H1 (cell line): Measurements from ENCODE around the gene SMAD6. TPM values are rescaled to one million over a fixed set of nuclear protein-coding genes. Genes with fewer than 3 reads are reported as not detected.

ENCODE experiments used
- BCL11A ChIP-seq, 2 experiments: IDR thresholded peaks; one replicate each; pipeline ENCODE4 v1.6.1; 2011; ENCODE audit warnings: low read depth in 2 of 2, low read length in 2 of 2, mild to moderate bottlenecking in 2 of 2
- CBX5 ChIP-seq: fragments of 300-800, 300-1000 bp; sonication (generic); IDR thresholded peaks from 2 replicates; pipeline ENCODE4 v1.7.1; 2016; ENCODE audit warnings: antibody characterized with exemption, low read length, low read depth
- PHF8 ChIP-seq: fragments of 200-600 bp; sonication (generic); conservative IDR thresholded peaks from 2 replicates; pipeline ENCODE4 v1.7.1; 2012; ENCODE audit warnings: low read depth, mild to moderate bottlenecking, inconsistent platforms, low read length, moderate library complexity
- POU5F1 ChIP-seq: IDR thresholded peaks from 2 replicates; pipeline ENCODE4 v1.6.1; 2011; ENCODE audit warnings: low read depth, mild to moderate bottlenecking, low read length, moderate library complexity
- RAD21 ChIP-seq, 2 experiments: IDR thresholded peaks in 1 of 2; conservative IDR thresholded peaks in 1 of 2; 2 replicates each; pipeline ENCODE4 v1.6.1; 2011; ENCODE audit warnings: low read depth in 2 of 2, low read length in 2 of 2, improper control_type of control experiment in 1 of 2, inconsistent platforms in 1 of 2, mild to moderate bottlenecking in 1 of 2, moderate library complexity in 1 of 2
- RBBP5 ChIP-seq: IDR thresholded peaks from 2 replicates; pipeline ENCODE4 v1.7.1; 2012; ENCODE audit warnings: low read depth, mild to moderate bottlenecking, inconsistent platforms, low read length, moderate library complexity, borderline replicate concordance
- SIN3A ChIP-seq, 2 experiments: IDR thresholded peaks in 1 of 2; conservative IDR thresholded peaks in 1 of 2; 2 replicates each; pipeline ENCODE4 v1.6.1; 2011 to 2012; ENCODE audit warnings: low read length in 2 of 2, improper control_type of control experiment in 1 of 2, low read depth in 1 of 2, mild to moderate bottlenecking in 1 of 2
- SP4 ChIP-seq: IDR thresholded peaks from 2 replicates; pipeline ENCODE4 v1.6.1; 2012; ENCODE audit warnings: low read length, inconsistent platforms
- SRF ChIP-seq: IDR thresholded peaks from 2 replicates; pipeline ENCODE4 v1.6.1; 2011; ENCODE audit warnings: mild to moderate bottlenecking, low read depth, low read length, moderate library complexity
- TBP ChIP-seq: IDR thresholded peaks from 2 replicates; pipeline ENCODE4 v1.6.1; 2011; ENCODE audit warnings: low read depth, low read length, improper control_type of control experiment
- ZNF274 ChIP-seq: IDR thresholded peaks from 2 replicates; pipeline ENCODE4 v1.7.0; 2012; ENCODE audit warnings: low read length, borderline replicate concordance; ENCODE audit errors: extremely low read depth
- polyA plus RNA-seq, 7 experiments: library from polyadenylated mRNA; depleted of rRNA in 3 of 7; stranded (reverse) in 5 of 7; unstranded in 2 of 7; fragments of >200 nt in 5 of 7; fragments of 200-250 nt in 2 of 7; gene quantifications; 1 replicate in 5 of 7; 2 replicates in 1 of 7; 4 replicates in 1 of 7; pipeline versions ENCODE4 v1.2.1 to v1.2.3, GENCODE V29; 2011 to 2013; ENCODE audit warnings: missing spikeins in 2 of 7, mixed read lengths in 2 of 7
- total RNA-seq: library from RNA; stranded (reverse); fragmentation: NEBNext Ultra II Directional; extraction: Animal tissue kit (Norgen Biotek cat#: 25700); gene quantifications from 2 replicates; pipeline ENCODE4 v1.2.1, GENCODE V29; 2021
- TF ChIP-seq, protein P1 (sequence below), 3 experiments: IDR thresholded peaks; 1 replicate in 2 of 3; 2 replicates in 1 of 3; pipeline versions ENCODE4 v1.5.1 to v1.6.1; 2011; ENCODE audit warnings: low read length in 3 of 3, mild to moderate bottlenecking in 3 of 3, inconsistent platforms in 2 of 3, low read depth in 1 of 3, moderate library complexity in 1 of 3; ENCODE audit not compliant: insufficient read depth in 1 of 3; ENCODE audit errors: control extremely low read depth in 1 of 3

SMAD6 gene
- total and polyA plus RNA-seq, 2 of the 8 experiments (the other 6 are each of a cell fraction or from before 2014, with no cell fraction given): 1.8 to 7.0 TPM

- TF ChIP-seq, protein P1, sequence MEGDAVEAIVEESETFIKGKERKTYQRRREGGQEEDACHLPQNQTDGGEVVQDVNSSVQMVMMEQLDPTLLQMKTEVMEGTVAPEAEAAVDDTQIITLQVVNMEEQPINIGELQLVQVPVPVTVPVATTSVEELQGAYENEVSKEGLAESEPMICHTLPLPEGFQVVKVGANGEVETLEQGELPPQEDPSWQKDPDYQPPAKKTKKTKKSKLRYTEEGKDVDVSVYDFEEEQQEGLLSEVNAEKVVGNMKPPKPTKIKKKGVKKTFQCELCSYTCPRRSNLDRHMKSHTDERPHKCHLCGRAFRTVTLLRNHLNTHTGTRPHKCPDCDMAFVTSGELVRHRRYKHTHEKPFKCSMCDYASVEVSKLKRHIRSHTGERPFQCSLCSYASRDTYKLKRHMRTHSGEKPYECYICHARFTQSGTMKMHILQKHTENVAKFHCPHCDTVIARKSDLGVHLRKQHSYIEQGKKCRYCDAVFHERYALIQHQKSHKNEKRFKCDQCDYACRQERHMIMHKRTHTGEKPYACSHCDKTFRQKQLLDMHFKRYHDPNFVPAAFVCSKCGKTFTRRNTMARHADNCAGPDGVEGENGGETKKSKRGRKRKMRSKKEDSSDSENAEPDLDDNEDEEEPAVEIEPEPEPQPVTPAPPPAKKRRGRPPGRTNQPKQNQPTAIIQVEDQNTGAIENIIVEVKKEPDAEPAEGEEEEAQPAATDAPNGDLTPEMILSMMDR (IDR thresholded peaks at IDR 0.05; ENCODE audit: control extremely low read depth in 1 of 3, insufficient read depth in 1 of 3, low read depth in 1 of 3, low read length in 3 of 3): peak; percentile 57 to 72 (median 61)
- TF ChIP-seq ZNF274 (no peak), PHF8 (no peak), RAD21 (IDR thresholded peaks at IDR 0.05 in 1 of 2, conservative IDR thresholded peaks at IDR 0.05 in 1 of 2; ENCODE audit: low read depth in 2 of 2, low read length in 2 of 2) (peak; percentile 53 to 70), CBX5 (no peak), BCL11A (IDR thresholded peaks at IDR 0.05; ENCODE audit: low read depth in 2 of 2, low read length in 2 of 2) (no peak), SP4 (no peak), POU5F1 (no peak), RBBP5 (no peak), SRF (no peak), SIN3A (conservative IDR thresholded peaks at IDR 0.05 in 1 of 2, IDR thresholded peaks at IDR 0.05 in 1 of 2; ENCODE audit: low read depth in 1 of 2, low read length in 2 of 2) (no peak), TBP (peak; percentile 40; the same call in 1 of the 2 replicates)
These were observed 5.5 kb downstream of the SMAD6 start (continued) for GRCh38 chr15:66707310-66708082.
